Psoas muscle (tissue), 8 donors: Measurements from ENCODE around the gene GLT1D1. TPM values are rescaled to one million over a fixed set of nuclear protein-coding genes. Genes with fewer than 3 reads are reported as not detected.

Experiments
- ATAC-seq, 4 donors: fragments of 200-7000 bp; cut with Tn5 transposase; one replicate each; pipeline ENCODE4 v1.9.1; 2020; ENCODE audit warnings: moderate library complexity in 3 of 4, mild to moderate bottlenecking in 2 of 4
- DNase-seq, 2 donors: peaks; one replicate each; pipeline ENCODE4 v3.0.0-alpha.2; 2020
- H3K27ac ChIP-seq: fragments of 200-600 bp; one replicate; pipeline ENCODE4 v1.8.0; 2022
- H3K27me3 ChIP-seq, 3 donors: fragments of 200-600 bp in 1 of 3; one replicate each; pipeline versions ENCODE4 v1.6.1 to v1.8.0; 2013 to 2022; ENCODE audit warnings: low read length in 2 of 3, mild to moderate bottlenecking in 2 of 3, moderate library complexity in 1 of 3; ENCODE audit not compliant: insufficient read depth in 3 of 3
- H3K36me3 ChIP-seq, 2 donors: fragments of 200-600 bp in 1 of 2; one replicate each; pipeline versions ENCODE4 v1.6.1 to v1.8.0; 2013 to 2022; ENCODE audit warnings: low read depth in 1 of 2, mild to moderate bottlenecking in 1 of 2, moderate library complexity in 1 of 2; ENCODE audit not compliant: insufficient read depth in 1 of 2
- H3K4me1 ChIP-seq: fragments of 200-600 bp; one replicate; pipeline ENCODE4 v1.8.0; 2022
- H3K4me3 ChIP-seq: fragments of 200-600 bp; one replicate; pipeline ENCODE4 v1.8.0; 2022; ENCODE audit warnings: mild to moderate bottlenecking
- H3K9me3 ChIP-seq: fragments of 200-600 bp; one replicate; pipeline ENCODE4 v1.8.0; 2022
- WGBS, 3 donors: extraction: QIAGEN DNeasy Blood & Tissue Kit; methylation state at CpG; one replicate each; pipeline versions ENCODE4 v1.1.6 to v1.1.7; 2013; 5-methylcytosine and 5-hydroxymethylcytosine counted together
- intact Hi-C, 2 donors: fragments of 100-400 bp; cut with DNase I; formaldehyde crosslinking; loops; one replicate each; pipeline versions ENCODE4 v1.11.0 to v1.14.2; 2022
- polyA plus RNA-seq, 3 donors: library from polyadenylated mRNA; stranded (reverse); fragments of 200-250 nt; gene quantifications; one replicate each; pipeline ENCODE4 v1.2.3, GENCODE V29; 2013
- total RNA-seq, 4 donors: library from RNA; stranded (reverse); fragmentation: NEBNext Ultra II Directional in 2 of 4; extraction: Animal tissue kit (Norgen Biotek cat#: 25700) in 2 of 4; gene quantifications; one replicate each; pipeline versions ENCODE4 v1.2.1 to v1.2.4, GENCODE V29; 2021 to 2023
- TF ChIP-seq, protein P1 (sequence below): fragments of 200-600 bp; IDR thresholded peaks from one replicate; pipeline ENCODE4 v1.8.0; 2022; ENCODE audit warnings: antibody characterized with exemption
- donor health status: healthy with polysubstance abuse.
- donor health status: DM: no; HTN: no; CAD: no; lungs with moderate emphysema.
- donor health status: Bipolar disorder and iron deficiency.
- donor health status: healthy.
- donor health status: DM: yes; HTN: yes; CAD: no.
- donor health status: DM: no; HTN: no; CAD: no.
- donor health status: DM: no; HTN: no; CAD: no.
- donor health status: DM: yes; HTN: yes; CAD: no.

GLT1D1 gene
- total and polyA plus RNA-seq, 7 donors, result 0.32 to 3.1 (median 0.95) TPM

- ATAC-seq (no peak), DNase-seq (no peak)
- WGBS, 3 donors, result 83 to 87% (median 84%) methylated on average over 9 of the region's 9 CpGs
- Histone ChIP-seq H3K4me1 (no peaks in the 10 kb centered on the region), H3K27me3 (peaks cover 0 to 6% (median 0%) of the 10 kb centered on the region in 3 donors), H3K36me3 (no peaks in the 10 kb centered on the region), H3K27ac (no peak overlapping the region), H3K9me3 (no peaks in the 10 kb centered on the region), H3K4me3 (no peak overlapping the region)
- intact Hi-C loops, result no loop called here
- TF ChIP-seq, protein P1, sequence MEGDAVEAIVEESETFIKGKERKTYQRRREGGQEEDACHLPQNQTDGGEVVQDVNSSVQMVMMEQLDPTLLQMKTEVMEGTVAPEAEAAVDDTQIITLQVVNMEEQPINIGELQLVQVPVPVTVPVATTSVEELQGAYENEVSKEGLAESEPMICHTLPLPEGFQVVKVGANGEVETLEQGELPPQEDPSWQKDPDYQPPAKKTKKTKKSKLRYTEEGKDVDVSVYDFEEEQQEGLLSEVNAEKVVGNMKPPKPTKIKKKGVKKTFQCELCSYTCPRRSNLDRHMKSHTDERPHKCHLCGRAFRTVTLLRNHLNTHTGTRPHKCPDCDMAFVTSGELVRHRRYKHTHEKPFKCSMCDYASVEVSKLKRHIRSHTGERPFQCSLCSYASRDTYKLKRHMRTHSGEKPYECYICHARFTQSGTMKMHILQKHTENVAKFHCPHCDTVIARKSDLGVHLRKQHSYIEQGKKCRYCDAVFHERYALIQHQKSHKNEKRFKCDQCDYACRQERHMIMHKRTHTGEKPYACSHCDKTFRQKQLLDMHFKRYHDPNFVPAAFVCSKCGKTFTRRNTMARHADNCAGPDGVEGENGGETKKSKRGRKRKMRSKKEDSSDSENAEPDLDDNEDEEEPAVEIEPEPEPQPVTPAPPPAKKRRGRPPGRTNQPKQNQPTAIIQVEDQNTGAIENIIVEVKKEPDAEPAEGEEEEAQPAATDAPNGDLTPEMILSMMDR, result no peak
These were observed 6.0 kb downstream of the GLT1D1 start for GRCh38 chr12:128859311-128859710.

DNA sequence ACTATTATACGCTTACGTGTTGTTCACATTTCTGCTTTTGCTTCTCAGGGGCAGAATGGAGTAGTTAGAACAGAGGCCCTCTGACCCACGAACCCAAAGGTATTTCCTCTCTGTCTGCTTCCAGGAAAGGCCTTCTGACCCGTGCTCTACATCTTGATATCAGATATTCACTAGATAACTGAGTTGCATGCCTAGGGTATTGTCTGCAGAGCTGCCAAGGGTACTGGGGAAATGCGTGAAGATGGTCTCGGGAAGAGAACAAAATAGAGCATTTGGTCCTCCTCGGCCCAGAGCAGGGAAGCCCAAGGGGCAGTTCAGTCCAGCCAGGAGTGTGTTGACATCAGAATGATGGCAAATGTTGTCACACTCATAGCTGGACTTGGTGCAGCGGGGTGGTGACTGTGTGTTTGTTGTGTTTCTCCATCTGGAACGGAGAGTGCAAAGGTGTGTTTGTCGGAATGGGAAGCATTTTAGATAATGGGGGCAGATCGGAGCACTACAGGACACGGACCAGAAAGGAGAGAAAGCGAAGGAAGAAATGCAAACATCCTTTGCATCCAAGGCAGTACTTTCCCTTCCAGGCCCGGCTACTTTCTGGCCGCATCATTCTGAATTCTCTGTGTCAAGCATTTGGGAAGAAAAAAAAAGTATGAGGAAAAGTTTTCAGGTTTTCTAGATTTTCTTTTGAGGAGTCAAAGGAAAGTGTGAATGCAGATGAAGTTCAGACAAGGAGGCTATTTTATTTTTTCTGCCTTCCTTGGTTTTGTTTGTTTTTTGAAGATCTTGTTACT, 8.1 kb downstream of the GLT1D1 start:
- 79 to 83% (median 83%) methylated on average over 15 of the region's 15 CpGs for WGBS, 3 donors

GRCh38 chr12:128863957-128864356, 10.7 kb downstream of the GLT1D1 start:
- no peak for DNase-seq
- Histone ChIP-seq H3K27me3 (peaks cover 0 to 2% (median 0%) of the 10 kb centered on the region in 3 donors), H3K9me3 (no peaks in the 10 kb centered on the region), H3K4me1 (no peaks in the 10 kb centered on the region), H3K36me3 (no peaks in the 10 kb centered on the region), H3K27ac (no peak overlapping the region), H3K4me3 (no peak overlapping the region)
- no peak for ATAC-seq
- TF ChIP-seq, protein P1, result no peak
- 67 to 80% (median 74%) methylated on average over 11 of the region's 11 CpGs for WGBS, 3 donors
- intact Hi-C loops, result no loop called here

More for the DNA sequence above, 8.1 kb downstream of the GLT1D1 start:
- TF ChIP-seq, protein P1, result no peak
- ATAC-seq (no peak), DNase-seq (no peak)
- intact Hi-C loops, result no loop called here
- H3K9me3 ChIP-seq, result no peaks in the 10 kb centered on the region
- H3K36me3 ChIP-seq, result no peaks in the 10 kb centered on the region
- no peak overlapping the region for H3K4me3 ChIP-seq
- H3K27me3 ChIP-seq, result no peaks in the 10 kb centered on the region
- H3K27ac ChIP-seq, result no peak overlapping the region
- no peaks in the 10 kb centered on the region for H3K4me1 ChIP-seq

DNA sequence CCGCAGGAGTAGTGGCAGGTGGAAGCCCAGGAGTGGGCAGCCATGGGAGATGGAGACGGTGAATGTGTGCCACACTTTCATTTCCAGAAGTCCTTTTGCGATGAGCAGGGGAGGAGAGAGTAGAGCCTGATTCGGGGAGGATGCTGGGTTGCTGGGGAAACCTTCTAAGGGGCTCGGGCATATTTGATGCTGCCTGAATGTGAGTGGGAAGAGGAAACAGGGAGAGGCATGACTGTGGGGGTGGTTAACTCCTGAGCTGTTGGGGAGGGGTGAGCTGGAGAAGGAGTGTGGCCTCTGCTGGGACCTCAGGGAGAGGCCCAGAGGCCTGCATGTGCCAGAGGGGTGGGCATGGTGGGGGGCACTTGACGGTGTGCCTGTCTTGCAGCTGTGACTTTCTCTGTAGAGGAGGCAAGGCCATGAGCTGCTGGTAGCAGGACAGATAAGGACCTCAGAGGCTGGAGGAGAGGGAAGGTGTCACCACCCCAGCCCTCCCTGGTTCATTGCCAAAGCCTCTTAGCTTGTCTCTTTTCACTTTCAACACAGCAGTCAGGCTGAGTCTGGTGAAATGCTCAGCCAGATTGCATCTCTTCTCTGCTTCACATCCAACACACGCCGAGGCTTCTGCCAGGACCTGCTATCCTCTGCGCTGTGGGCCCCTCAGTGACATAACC, 11.4 kb downstream of the GLT1D1 start:
- TF ChIP-seq, protein P1, result no peak
- H3K27me3 ChIP-seq, result peaks cover 0 to 2% (median 0%) of the 10 kb centered on the region in 3 donors
- ATAC-seq (no peak), DNase-seq (no peak)
- H3K36me3 ChIP-seq, result no peaks in the 10 kb centered on the region
- 75 to 78% (median 76%) methylated on average over 9 of the region's 9 CpGs for WGBS, 3 donors
- no peaks in the 10 kb centered on the region for H3K4me1 ChIP-seq
- no peak overlapping the region for H3K27ac ChIP-seq
- no peak overlapping the region for H3K4me3 ChIP-seq
- no peaks in the 10 kb centered on the region for H3K9me3 ChIP-seq
- intact Hi-C loops, result no loop called here
